IMR-90 (cell line): ENCODE results near the gene LMO2. TPM values are rescaled to one million over a fixed set of nuclear protein-coding genes. Genes with fewer than 3 reads are reported as not detected.

Experiments used
- ATAC-seq: fragments of 200-7000 bp; cut with Tn5 transposase; 2 replicates; pipeline ENCODE4 v1.9.1; 2020; ENCODE audit warnings: low read depth, mild to moderate bottlenecking, moderate library complexity
- BruUV-seq: library from RNA; stranded (reverse); fragments of 400-500 nt; replicated peaks from 2 replicates; lab custom pipeline; 2021; lab: Mats Ljungman, UMichigan
- CTCF ChIA-PET: fragments of 300-600 bp; formaldehyde crosslinking; extraction: SDS; loops from one replicate; lab custom pipeline; 2021; ENCODE audit warnings: antibody characterized with exemption; lab: Yijun Ruan, JAX
- POLR2A ChIA-PET: fragments of 300-600 bp; sonication (Branson Sonifier 250); formaldehyde crosslinking; loops from one replicate; lab custom pipeline; 2022; ENCODE audit warnings: antibody characterized with exemption; ENCODE audit not compliant: unreplicated experiment; lab: Charles Lee
- DNase-seq: peaks from one replicate; pipeline ENCODE4 v3.0.0; 2013
- H2AFZ ChIP-seq: replicated peaks from 2 replicates; pipeline ENCODE3; 2013; ENCODE audit warnings: low read length, mild to moderate bottlenecking; ENCODE audit not compliant: poor library complexity
- H2AK5ac ChIP-seq: 2 replicates; pipeline ENCODE4 v1.6.1; 2013; ENCODE audit warnings: low read depth, low read length, inconsistent platforms
- H2AK9ac ChIP-seq: replicated peaks from 2 replicates; pipeline ENCODE3; 2013; ENCODE audit warnings: mild to moderate bottlenecking, low read depth, low read length, moderate library complexity; ENCODE audit not compliant: poor library complexity
- H2BK120ac ChIP-seq: 2 replicates; pipeline ENCODE4 v1.6.1; 2013; ENCODE audit warnings: low read depth, low read length, inconsistent platforms
- H2BK15ac ChIP-seq: 3 replicates; pipeline ENCODE4 v1.6.1; 2013; ENCODE audit warnings: low read depth, low read length, inconsistent platforms
- H2BK20ac ChIP-seq: 2 replicates; pipeline ENCODE4 v1.6.1; 2013; ENCODE audit warnings: low read depth, mild to moderate bottlenecking, inconsistent platforms, low read length, moderate library complexity
- H2BK5ac ChIP-seq: 2 replicates; pipeline ENCODE4 v1.6.1; 2013; ENCODE audit warnings: mild to moderate bottlenecking, low read depth, low read length, inconsistent platforms; ENCODE audit not compliant: poor library complexity, severe bottlenecking
- H3K14ac ChIP-seq: replicated peaks from 2 replicates; pipeline ENCODE4 v1.6.1; 2013; ENCODE audit warnings: low read depth, low read length, inconsistent platforms
- H3K18ac ChIP-seq: 2 replicates; pipeline ENCODE4 v1.6.1; 2013; ENCODE audit warnings: low read depth, low read length, control low read depth
- H3K23ac ChIP-seq: 2 replicates; pipeline ENCODE4 v1.6.1; 2013; ENCODE audit warnings: low read depth, low read length, inconsistent platforms
- H3K27ac ChIP-seq: 2 replicates; pipeline ENCODE4 v1.5.1; 2013; ENCODE audit warnings: mild to moderate bottlenecking, control low read depth, low read length; ENCODE audit not compliant: insufficient read depth
- H3K27me3 ChIP-seq: 2 replicates; pipeline ENCODE4 v1.6.1; 2013; ENCODE audit warnings: low read length; ENCODE audit not compliant: control insufficient read depth, insufficient read depth
- H3K36me3 ChIP-seq: 2 replicates; pipeline ENCODE4 v1.6.1; 2013; ENCODE audit warnings: low read length, mixed read lengths; ENCODE audit not compliant: control insufficient read depth, insufficient read depth
- H3K4ac ChIP-seq: 2 replicates; pipeline ENCODE4 v1.6.1; 2013; ENCODE audit warnings: low read depth, low read length, inconsistent platforms
- H3K4me1 ChIP-seq: 2 replicates; pipeline ENCODE4 v1.6.1; 2013; ENCODE audit warnings: low read length, mixed read lengths; ENCODE audit not compliant: control insufficient read depth, insufficient read depth
- H3K4me2 ChIP-seq: 2 replicates; pipeline ENCODE4 v1.6.1; 2013; ENCODE audit warnings: low read depth, mild to moderate bottlenecking, control low read depth, low read length, moderate library complexity
- H3K4me3 ChIP-seq: 2 replicates; pipeline ENCODE4 v1.5.1; 2013; ENCODE audit warnings: low read depth, mild to moderate bottlenecking, control low read depth, low read length, moderate library complexity; ENCODE audit not compliant: insufficient read depth
- H3K56ac ChIP-seq: 2 replicates; pipeline ENCODE4 v1.6.1; 2013; ENCODE audit warnings: low read length, inconsistent platforms; ENCODE audit not compliant: insufficient read depth; ENCODE audit errors: extremely low read depth
- H3K79me1 ChIP-seq, 2 experiments: 2 replicates each; pipeline ENCODE4 v1.6.1; 2013; ENCODE audit warnings: low read length in 2 of 2, inconsistent platforms in 1 of 2, low read depth in 1 of 2
- H3K9ac ChIP-seq: 2 replicates; pipeline ENCODE4 v1.6.1; 2013; ENCODE audit warnings: low read depth, low read length, control low read depth
- H3K9me1 ChIP-seq: 2 replicates; pipeline ENCODE4 v1.6.1; 2013; ENCODE audit warnings: low read length, inconsistent platforms; ENCODE audit not compliant: insufficient read depth
- H3K9me3 ChIP-seq: 2 replicates; pipeline ENCODE4 v1.6.1; 2013; ENCODE audit warnings: low read length; ENCODE audit not compliant: control insufficient read depth, insufficient read depth
- H4K20me1 ChIP-seq: 2 replicates; pipeline ENCODE4 v1.6.1; 2013; ENCODE audit warnings: low read length, inconsistent platforms; ENCODE audit not compliant: insufficient read depth
- H4K5ac ChIP-seq: 2 replicates; pipeline ENCODE4 v1.6.1; 2013; ENCODE audit warnings: mild to moderate bottlenecking, low read depth, low read length, control low read depth
- H4K8ac ChIP-seq, 2 experiments: 2 replicates each; pipeline ENCODE4 v1.6.1; 2013; ENCODE audit warnings: low read depth in 2 of 2, low read length in 2 of 2, control low read depth in 1 of 2, inconsistent platforms in 1 of 2
- H4K91ac ChIP-seq: 2 replicates; pipeline ENCODE4 v1.6.1; 2013; ENCODE audit warnings: low read depth, low read length, inconsistent platforms; ENCODE audit not compliant: insufficient read depth
- BHLHE40 ChIP-seq: fragments of 150-350 bp; IDR thresholded peaks from 2 replicates; pipeline ENCODE4 v1.6.1; 2016; ENCODE audit warnings: mild to moderate bottlenecking, low read depth, low read length
- CEBPB ChIP-seq: IDR thresholded peaks from 2 replicates; pipeline ENCODE4 v1.6.1; 2012; ENCODE audit warnings: low read depth, low read length, improper control_type of control experiment
- CHD1 ChIP-seq: IDR thresholded peaks from 2 replicates; pipeline ENCODE4 v1.6.1; 2012; ENCODE audit warnings: low read depth, low read length, improper control_type of control experiment
- CTCF ChIP-seq: conservative IDR thresholded peaks from 2 replicates; pipeline ENCODE4 v1.5.1; 2012; ENCODE audit warnings: mild to moderate bottlenecking, low read depth, low read length, improper control_type of control experiment
- FOS ChIP-seq: fragments of 150-350 bp; IDR thresholded peaks from 2 replicates; pipeline ENCODE4 v1.6.1; 2016; ENCODE audit warnings: low read depth, low read length
- MAFK ChIP-seq: IDR thresholded peaks from 2 replicates; pipeline ENCODE4 v1.6.1; 2012; ENCODE audit warnings: low read depth, low read length, improper control_type of control experiment
- MAZ ChIP-seq: IDR thresholded peaks from 2 replicates; pipeline ENCODE4 v1.6.1; 2012; ENCODE audit warnings: low read depth, mild to moderate bottlenecking, low read length, improper control_type of control experiment, moderate library complexity, borderline replicate concordance
- MXI1 ChIP-seq: IDR thresholded peaks from 2 replicates; pipeline ENCODE4 v1.6.1; 2012; ENCODE audit warnings: low read depth, mild to moderate bottlenecking, low read length, moderate library complexity, borderline replicate concordance
- NFE2L2 ChIP-seq: fragments of 150-350 bp; IDR thresholded peaks from 2 replicates; pipeline ENCODE4 v1.6.1; 2016; ENCODE audit warnings: low read depth, mild to moderate bottlenecking, low read length
- POLR2A ChIP-seq: IDR thresholded peaks from 2 replicates; pipeline ENCODE4 v1.6.1; 2012; ENCODE audit warnings: mild to moderate bottlenecking, low read depth, low read length
- RAD21 ChIP-seq: IDR thresholded peaks from 2 replicates; pipeline ENCODE4 v1.6.1; 2012; ENCODE audit warnings: low read length, improper control_type of control experiment
- RCOR1 ChIP-seq: IDR thresholded peaks from 2 replicates; pipeline ENCODE4 v1.6.1; 2012; ENCODE audit warnings: mild to moderate bottlenecking, low read length, improper control_type of control experiment; ENCODE audit not compliant: insufficient replicate concordance
- RFX5 ChIP-seq: IDR thresholded peaks from 2 replicates; pipeline ENCODE4 v1.8.0; 2012; ENCODE audit warnings: low read depth, mild to moderate bottlenecking, low read length, moderate library complexity
- SMC3 ChIP-seq: fragments of 150-350 bp; IDR thresholded peaks from 2 replicates; pipeline ENCODE4 v1.6.1; 2016; ENCODE audit warnings: low read depth, mild to moderate bottlenecking, antibody characterized with exemption, low read length, moderate library complexity
- WGBS, 2 experiments: methylation state at CpG; one replicate each; pipeline versions ENCODE4 v1.1.5 to v1.1.7; 2013; ENCODE audit warnings: missing lambda C conversion rate in 2 of 2; ENCODE audit not compliant: insufficient read length in 1 of 2; ENCODE audit errors: extremely low coverage in 2 of 2; 5-methylcytosine and 5-hydroxymethylcytosine counted together
- dilution Hi-C: fragments of 300-500 bp; cut with HindIII; formaldehyde crosslinking; loops from one replicate; pipeline ENCODE4 v1.14.3; 2018; ENCODE audit warnings: low sequenced_read_pairs; ENCODE audit not compliant: unreplicated experiment
- in situ Hi-C: fragments of 300-500 bp; cut with MboI; formaldehyde crosslinking; loops from 3 replicates; pipeline ENCODE4 v1.14.3; 2019; ENCODE audit warnings: low sequenced_read_pairs, inconsistent platforms, mixed read lengths
- intact Hi-C: fragments of 100-400 bp; cut with micrococcal nuclease; formaldehyde crosslinking; loops from 2 replicates; pipeline ENCODE4 v1.10.0; 2022
- polyA plus RNA-seq, 3 experiments: library from polyadenylated mRNA; depleted of rRNA; stranded (reverse); fragments of >200 nt; gene quantifications; 2 replicates each; pipeline ENCODE4 v1.2.3, GENCODE V29; 2012; ENCODE audit warnings: low replicate concordance in 1 of 3
- total RNA-seq: library from RNA; depleted of rRNA; stranded (reverse); fragments of >200 nt; gene quantifications from 2 replicates; pipeline ENCODE4 v1.2.3, GENCODE V29; 2012
- TF ChIP-seq, protein P1 (sequence below): fragments of 150-350 bp; IDR thresholded peaks from 2 replicates; pipeline ENCODE4 v1.6.1; 2017; ENCODE audit warnings: mild to moderate bottlenecking, antibody characterized with exemption, low read length, low read depth
- TF ChIP-seq, protein P2 (sequence below): fragments of 150-350 bp; IDR thresholded peaks from 2 replicates; pipeline ENCODE4 v1.6.1; 2016; ENCODE audit warnings: low read depth, mild to moderate bottlenecking, low read length, moderate library complexity, borderline replicate concordance

LMO2 gene
- total and polyA plus RNA-seq, 2 of the 4 experiments (the other 2 are of a cell fraction): not detected

GRCh38 chr11:33900159-33900840, 8.4 kb upstream of the LMO2 start:
- Histone ChIP-seq H4K5ac (no peak overlapping the region), H3K9ac (no peak overlapping the region), H3K4ac (no peak overlapping the region), H3K18ac (no peak overlapping the region), H3K4me3 (no peak overlapping the region), H4K91ac (no peak overlapping the region), H2AK5ac (no peak overlapping the region), H4K8ac (no peak overlapping the region), H3K14ac (no peak overlapping the region), H3K27me3 (peaks cover 22% of the 10 kb centered on the region), H2BK5ac (no peak overlapping the region), H3K9me3 (no peaks in the 10 kb centered on the region; the same call in 1 of the 2 replicates), H3K56ac (no peak overlapping the region), H2BK15ac (no peak overlapping the region), H3K79me1 (no peaks in the 10 kb centered on the region), H4K20me1 (no peaks in the 10 kb centered on the region), H3K36me3 (no peaks in the 10 kb centered on the region), H3K4me1 (0 out of 2 replicates have a peak, but pooled peaks cover 2% of the 10 kb centered on the region), H2AK9ac (no peak overlapping the region), H2BK120ac (no peak overlapping the region), H3K9me1 (peaks cover 4% of the 10 kb centered on the region; the same call in 1 of the 2 replicates), H3K27ac (no peak overlapping the region), H2AFZ (no peak overlapping the region), H2BK20ac (no peak overlapping the region), H3K4me2 (no peak overlapping the region), H3K23ac (no peak overlapping the region)
- 90% methylated on average over 2 of the region's 7 CpGs; no CpG with 5 or more reads in 1 of the 2 experiments for WGBS, 2 experiments
- dilution Hi-C loops: no loop called here
- POLR2A ChIA-PET: no interaction called here
- BruUV-seq: no TSS peak
- DNase-seq (no peak), ATAC-seq (no peak)
- intact Hi-C loops: no loop called here
- CTCF ChIA-PET: no interaction called here
- TF ChIP-seq MXI1 (no peak), RCOR1 (no peak), SMC3 (no peak), MAFK (no peak), MAZ (no peak), RFX5 (no peak), CEBPB (no peak), NFE2L2 (no peak), CTCF (no peak), RAD21 (no peak), POLR2A (no peak), CHD1 (no peak), FOS (no peak), BHLHE40 (no peak)
- TF ChIP-seq, protein P1, sequence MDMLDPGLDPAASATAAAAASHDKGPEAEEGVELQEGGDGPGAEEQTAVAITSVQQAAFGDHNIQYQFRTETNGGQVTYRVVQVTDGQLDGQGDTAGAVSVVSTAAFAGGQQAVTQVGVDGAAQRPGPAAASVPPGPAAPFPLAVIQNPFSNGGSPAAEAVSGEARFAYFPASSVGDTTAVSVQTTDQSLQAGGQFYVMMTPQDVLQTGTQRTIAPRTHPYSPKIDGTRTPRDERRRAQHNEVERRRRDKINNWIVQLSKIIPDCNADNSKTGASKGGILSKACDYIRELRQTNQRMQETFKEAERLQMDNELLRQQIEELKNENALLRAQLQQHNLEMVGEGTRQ: no peak
- TF ChIP-seq, protein P2, sequence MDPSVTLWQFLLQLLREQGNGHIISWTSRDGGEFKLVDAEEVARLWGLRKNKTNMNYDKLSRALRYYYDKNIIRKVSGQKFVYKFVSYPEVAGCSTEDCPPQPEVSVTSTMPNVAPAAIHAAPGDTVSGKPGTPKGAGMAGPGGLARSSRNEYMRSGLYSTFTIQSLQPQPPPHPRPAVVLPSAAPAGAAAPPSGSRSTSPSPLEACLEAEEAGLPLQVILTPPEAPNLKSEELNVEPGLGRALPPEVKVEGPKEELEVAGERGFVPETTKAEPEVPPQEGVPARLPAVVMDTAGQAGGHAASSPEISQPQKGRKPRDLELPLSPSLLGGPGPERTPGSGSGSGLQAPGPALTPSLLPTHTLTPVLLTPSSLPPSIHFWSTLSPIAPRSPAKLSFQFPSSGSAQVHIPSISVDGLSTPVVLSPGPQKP: no peak
- in situ Hi-C loops: no loop called here
